Right lobe of liver (tissue), 4 donors: ENCODE results near the gene OR7G3.

Experiments used
- CTCF ChIP-seq, 4 donors: fragments of 200-600 bp in 3 of 4; fragments of 450-650 bp in 1 of 4; IDR thresholded peaks; one replicate each; pipeline versions ENCODE4 v1.5.1 to v1.8.0; 2016 to 2022; ENCODE audit warnings: antibody characterized with exemption in 4 of 4, mild to moderate bottlenecking in 2 of 4
- POLR2A ChIP-seq: fragments of 450-650 bp; IDR thresholded peaks from one replicate; pipeline ENCODE4 v1.6.1; 2017; ENCODE audit warnings: antibody characterized with exemption, mild to moderate bottlenecking
- donor health status: DM: no; HTN: no; CAD: no.
- donor health status: DM: no; HTN: no; CAD: no.
- donor health status: DM: no; HTN: yes; CAD: no.

- TF ChIP-seq CTCF (IDR thresholded peaks at IDR 0.05) (no peak), POLR2A (no peak)
These were observed 28.8 kb upstream of the OR7G3 start for GRCh38 chr19:9155591-9155990.
